Sigmoid colon (tissue), 3 donors: Measurements from ENCODE around the gene PDE3B.
"Not testable (repeated sequence)": the region's sequence is repeated elsewhere in the genome, so short reads cannot be mapped to it uniquely, and the experiment has no call there.

ENCODE experiments used
- POLR2A ChIP-seq, 2 donors: fragments of 450-650 bp; IDR thresholded peaks; one replicate each; pipeline ENCODE4 v1.6.1; 2016; ENCODE audit warnings: antibody characterized with exemption in 2 of 2, mild to moderate bottlenecking in 2 of 2, moderate library complexity in 2 of 2
- TF ChIP-seq, protein P1 (sequence below), 4 experiments: fragments of 450-650 bp in 3 of 4; fragments of 200-600 bp in 1 of 4; IDR thresholded peaks; one replicate each; pipeline ENCODE4 v1.5.1; 2016 to 2019; ENCODE audit warnings: antibody characterized with exemption in 4 of 4, mild to moderate bottlenecking in 3 of 4, moderate library complexity in 2 of 4

DNA sequence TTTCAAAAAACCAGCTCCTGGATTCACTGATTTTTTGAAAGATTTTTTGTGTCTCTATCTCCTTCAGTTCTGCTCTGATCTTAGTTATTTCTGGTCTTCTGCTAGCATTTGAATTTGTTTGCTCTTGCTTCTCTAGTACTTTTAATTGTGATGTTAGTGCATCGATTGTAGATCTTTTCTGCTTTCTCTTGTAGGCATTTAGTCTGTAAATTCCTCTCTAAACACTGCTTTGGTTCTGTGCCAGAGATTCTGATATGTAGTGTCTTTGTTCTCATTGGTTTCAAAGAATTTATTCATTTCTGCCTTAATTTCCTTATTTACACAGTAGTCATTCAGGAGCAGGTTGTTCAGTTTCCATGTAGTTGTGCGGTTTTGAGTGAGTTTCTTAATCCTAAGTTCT, 96.9 kb downstream of the PDE3B start:
- not testable (repeated sequence) for TF ChIP-seq POLR2A (IDR thresholded peaks at IDR 0.05)
- TF ChIP-seq, protein P1, sequence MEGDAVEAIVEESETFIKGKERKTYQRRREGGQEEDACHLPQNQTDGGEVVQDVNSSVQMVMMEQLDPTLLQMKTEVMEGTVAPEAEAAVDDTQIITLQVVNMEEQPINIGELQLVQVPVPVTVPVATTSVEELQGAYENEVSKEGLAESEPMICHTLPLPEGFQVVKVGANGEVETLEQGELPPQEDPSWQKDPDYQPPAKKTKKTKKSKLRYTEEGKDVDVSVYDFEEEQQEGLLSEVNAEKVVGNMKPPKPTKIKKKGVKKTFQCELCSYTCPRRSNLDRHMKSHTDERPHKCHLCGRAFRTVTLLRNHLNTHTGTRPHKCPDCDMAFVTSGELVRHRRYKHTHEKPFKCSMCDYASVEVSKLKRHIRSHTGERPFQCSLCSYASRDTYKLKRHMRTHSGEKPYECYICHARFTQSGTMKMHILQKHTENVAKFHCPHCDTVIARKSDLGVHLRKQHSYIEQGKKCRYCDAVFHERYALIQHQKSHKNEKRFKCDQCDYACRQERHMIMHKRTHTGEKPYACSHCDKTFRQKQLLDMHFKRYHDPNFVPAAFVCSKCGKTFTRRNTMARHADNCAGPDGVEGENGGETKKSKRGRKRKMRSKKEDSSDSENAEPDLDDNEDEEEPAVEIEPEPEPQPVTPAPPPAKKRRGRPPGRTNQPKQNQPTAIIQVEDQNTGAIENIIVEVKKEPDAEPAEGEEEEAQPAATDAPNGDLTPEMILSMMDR (IDR thresholded peaks at IDR 0.05) = not testable (repeated sequence)
